Loucy (cell line): ENCODE data around the gene PLCL1.

Experiments used
- H2AFZ ChIP-seq: fragments of 200-600 bp; sonication (generic); 2 replicates; pipeline ENCODE4 v1.6.0; 2016; ENCODE audit warnings: antibody characterized with exemption, mild to moderate bottlenecking, low read length, moderate library complexity
- H3F3A ChIP-seq: fragments of 200-600 bp; 2 replicates; pipeline ENCODE4 v1.6.0; 2016; ENCODE audit warnings: antibody characterized with exemption, low read depth, mild to moderate bottlenecking
- H3K27me3 ChIP-seq: fragments of 200-600 bp; sonication (generic); 2 replicates; pipeline ENCODE4 v1.6.1; 2014; ENCODE audit warnings: low read length, mild to moderate bottlenecking; ENCODE audit not compliant: insufficient read depth, poor library complexity, severe bottlenecking
- H3K36me3 ChIP-seq: fragments of 200-600 bp; sonication (generic); 2 replicates; pipeline ENCODE4 v1.6.1; 2016; ENCODE audit warnings: low read length; ENCODE audit not compliant: insufficient read depth
- H3K4me1 ChIP-seq: fragments of 200-600 bp; sonication (generic); 2 replicates; pipeline ENCODE4 v1.5.1; 2014; ENCODE audit warnings: low read length, mild to moderate bottlenecking; ENCODE audit not compliant: insufficient read depth, poor library complexity, severe bottlenecking
- H3K4me2 ChIP-seq: fragments of 200-600 bp; sonication (generic); 2 replicates; pipeline ENCODE4 v1.6.0; 2014; ENCODE audit warnings: antibody characterized with exemption, low read length, low read depth, mild to moderate bottlenecking; ENCODE audit not compliant: poor library complexity, severe bottlenecking
- H3K4me3 ChIP-seq: fragments of 200-600 bp; sonication (generic); 2 replicates; pipeline ENCODE4 v1.5.1; 2014; ENCODE audit warnings: low read length, mild to moderate bottlenecking, mixed read lengths; ENCODE audit not compliant: poor library complexity, severe bottlenecking
- H3K79me2 ChIP-seq: fragments of 200-600 bp; sonication (generic); 2 replicates; pipeline ENCODE4 v1.6.1; 2014; ENCODE audit warnings: low read length; ENCODE audit not compliant: insufficient read depth
- H3K9ac ChIP-seq: fragments of 200-600 bp; sonication (generic); 2 replicates; pipeline ENCODE4 v1.6.0; 2014; ENCODE audit warnings: mild to moderate bottlenecking, low read depth, low read length, moderate library complexity; ENCODE audit not compliant: poor library complexity, severe bottlenecking
- H3K9me2 ChIP-seq: fragments of 200-600 bp; sonication (generic); replicated peaks from 2 replicates; pipeline ENCODE4 v1.6.1; 2016; ENCODE audit warnings: low read depth, low read length, mixed read lengths
- H3K9me3 ChIP-seq: fragments of 200-600 bp; sonication (generic); 2 replicates; pipeline ENCODE4 v1.6.1; 2014; ENCODE audit warnings: mild to moderate bottlenecking, antibody characterized with exemption, low read length, low read depth; ENCODE audit not compliant: insufficient read depth
- H4K20me1 ChIP-seq: fragments of 200-600 bp; sonication (generic); 2 replicates; pipeline ENCODE4 v1.6.0; 2014; ENCODE audit warnings: antibody characterized with exemption, low read length, mild to moderate bottlenecking; ENCODE audit not compliant: insufficient read depth, poor library complexity, severe bottlenecking
- CTCF ChIP-seq: fragments of 200-600 bp; sonication (generic); conservative IDR thresholded peaks from 2 replicates; pipeline ENCODE4 v1.5.1; 2014; ENCODE audit warnings: mild to moderate bottlenecking, antibody characterized with exemption, low read length
- EZH2phosphoT487 ChIP-seq: fragments of 200-600 bp; IDR thresholded peaks from 2 replicates; pipeline ENCODE4 v1.6.1; 2018; ENCODE audit warnings: antibody characterized with exemption, mild to moderate bottlenecking, moderate library complexity, borderline replicate concordance

PLCL1 gene

GRCh38 chr2:197760293-197760657 lies 44.1 kb upstream of the PLCL1 start:
- H3K79me2 ChIP-seq = no peaks in the 10 kb centered on the region
- no peaks in the 10 kb centered on the region for H3F3A ChIP-seq
- no peaks in the 10 kb centered on the region for H4K20me1 ChIP-seq
- peaks cover 11% of the 10 kb centered on the region; the same call in 1 of the 2 replicates for H3K9me3 ChIP-seq
- no peaks in the 10 kb centered on the region for H3K36me3 ChIP-seq
- H3K4me3 ChIP-seq = no peak overlapping the region
- H3K4me1 ChIP-seq = no peaks in the 10 kb centered on the region
- no peak overlapping the region for H3K9ac ChIP-seq
- no peak overlapping the region for H3K4me2 ChIP-seq
- H3K9me2 ChIP-seq = no peaks in the 10 kb centered on the region
- no peaks in the 10 kb centered on the region for H3K27me3 ChIP-seq
- no peak for TF ChIP-seq EZH2phosphoT487
- TF ChIP-seq CTCF = no peak
- H2AFZ ChIP-seq = no peak overlapping the region

GRCh38 chr2:197777823-197778407 lies 26.5 kb upstream of the PLCL1 start:
- Histone ChIP-seq H3K36me3 (no peaks in the 10 kb centered on the region), H3K4me2 (no peak overlapping the region), H3K79me2 (no peaks in the 10 kb centered on the region), H2AFZ (peak overlapping the region; percentile 53; the same call in 1 of the 2 replicates), H3K4me3 (no peak overlapping the region), H3K9me2 (no peaks in the 10 kb centered on the region), H3K27me3 (no peaks in the 10 kb centered on the region), H3K9me3 (no peaks in the 10 kb centered on the region), H4K20me1 (no peaks in the 10 kb centered on the region), H3K9ac (no peak overlapping the region), H3K4me1 (peaks cover 5% of the 10 kb centered on the region), H3F3A (no peaks in the 10 kb centered on the region)
- no peak for TF ChIP-seq EZH2phosphoT487
- peak; percentile 96 for TF ChIP-seq CTCF

- H3F3A ChIP-seq = no peaks in the 10 kb centered on the region
- no peak overlapping the region for H2AFZ ChIP-seq
- H3K9me2 ChIP-seq = no peaks in the 10 kb centered on the region
- H3K9me3 ChIP-seq = no peaks in the 10 kb centered on the region
- H3K4me2 ChIP-seq = no peak overlapping the region
- TF ChIP-seq EZH2phosphoT487 (no peak), CTCF (no peak)
- no peaks in the 10 kb centered on the region for H3K27me3 ChIP-seq
- no peak overlapping the region for H3K9ac ChIP-seq
- no peaks in the 10 kb centered on the region for H3K79me2 ChIP-seq
- H3K4me3 ChIP-seq = no peak overlapping the region
- H4K20me1 ChIP-seq = no peaks in the 10 kb centered on the region
- H3K36me3 ChIP-seq = no peaks in the 10 kb centered on the region
- H3K4me1 ChIP-seq = peaks cover 5% of the 10 kb centered on the region
Measured at GRCh38 chr2:197779261-197779660, 25.1 kb upstream of the PLCL1 start.
